NCI-H146 treated with DMSO at 0.1 percent for 48 hours (cell line): ENCODE results near the gene TREM2.
"Not testable (repeated sequence)": the region's sequence is repeated elsewhere in the genome, so short reads cannot be mapped to it uniquely, and the experiment has no call there.

ENCODE experiments used
- DNase-seq: peaks from one replicate; lab custom pipeline; 2025; ENCODE audit not compliant: unreplicated experiment; lab: John Stamatoyannopoulos, UW

The TREM2 gene

GRCh38 chr6:41162687-41163418, at the start of gene TREM2:
TSS of gene TREM2 (minus strand) at chr6:41163116. CDS start at chr6:41163082, 34 bp downstream.
- no peak for DNase-seq

GRCh38 chr6:41209547-41210320, 46.8 kb upstream of the TREM2 start:
- DNase-seq = no peak

DNA sequence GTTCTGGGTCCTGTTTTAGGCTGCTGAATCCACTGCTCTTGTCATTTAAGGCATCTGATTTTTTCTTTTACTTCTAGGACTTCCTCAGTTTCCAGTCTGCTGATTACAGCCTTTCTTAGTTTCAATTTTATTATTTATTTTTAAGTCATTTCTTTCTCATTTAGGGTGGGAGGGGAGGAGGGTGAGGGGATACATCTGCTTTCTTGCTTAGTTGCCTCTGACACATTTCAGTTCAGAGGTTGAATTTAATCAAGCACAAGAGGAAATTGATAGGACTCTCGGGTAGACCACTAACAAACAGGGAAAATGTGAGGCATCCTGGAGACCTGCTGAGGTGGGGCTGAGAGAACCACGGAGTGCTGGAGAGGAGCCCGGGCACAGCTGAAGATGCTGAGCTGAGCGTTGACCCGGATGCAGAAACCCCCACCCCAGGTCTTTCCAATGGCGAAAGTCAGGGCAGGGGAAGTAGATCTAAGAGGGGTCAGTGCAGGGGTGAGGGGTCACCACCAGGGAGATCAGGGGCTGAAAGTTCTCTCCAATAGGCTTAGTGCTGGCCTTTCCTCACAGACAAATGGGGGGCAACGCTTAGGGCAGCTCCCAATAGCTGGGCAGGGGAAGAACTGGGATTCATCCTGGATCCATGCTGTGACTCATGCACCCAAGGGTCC, 45.7 kb upstream of the TREM2 start:
- no peak for DNase-seq

- DNase-seq = no peak
Observed at GRCh38 chr6:41204156-41204555, 41.2 kb upstream of the TREM2 start.

GRCh38 chr6:41201764-41202173, 38.9 kb upstream of the TREM2 start:
- no peak for DNase-seq

DNA sequence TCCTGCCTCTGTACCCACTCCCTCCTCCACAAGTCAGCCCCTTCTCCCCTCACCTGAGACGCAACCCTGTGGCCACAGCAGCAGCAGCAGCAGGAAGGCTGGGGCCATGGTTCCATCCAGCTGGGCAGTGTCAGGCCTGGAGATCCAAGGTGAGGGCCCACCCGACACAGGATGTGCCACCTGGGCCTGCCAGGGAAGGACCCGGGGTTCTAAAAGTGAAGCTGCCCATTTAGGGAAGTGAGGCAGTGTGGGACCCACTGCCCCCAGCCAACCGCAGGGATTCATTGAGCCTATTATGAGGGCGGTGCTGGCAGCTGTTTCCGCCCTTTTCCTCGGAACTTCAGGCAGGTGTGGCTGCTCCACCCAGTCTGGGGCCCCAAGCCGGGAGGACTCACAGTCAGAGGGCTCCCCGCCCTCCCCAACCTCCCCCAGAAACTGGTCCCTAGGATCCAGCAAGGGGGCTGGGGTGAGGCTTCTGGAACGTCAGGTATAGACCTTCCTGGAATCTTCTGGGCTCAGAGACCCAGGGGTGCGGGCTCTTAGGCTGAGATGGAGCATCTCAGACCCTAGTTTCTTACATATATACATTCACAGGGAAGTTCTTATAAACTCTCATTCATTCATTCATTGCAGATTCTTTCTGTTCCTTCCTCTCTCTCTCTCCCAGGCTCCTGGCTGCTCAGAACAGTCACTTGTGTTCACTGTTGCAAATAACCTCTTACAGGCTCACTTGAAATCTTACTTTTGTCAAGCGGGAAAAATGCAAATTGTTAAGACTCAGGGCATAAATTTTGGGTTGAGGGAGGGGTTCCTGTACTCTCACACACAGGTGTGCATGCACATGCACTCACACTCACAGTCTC, 38.2 kb upstream of the TREM2 start, which contains the start of gene TREML2:
Gene TREML2 (minus strand): TSS at position 249 of the 863 bp plus-strand sequence. CDS start 141 bp downstream, at position 108.
- DNase-seq = no peak

DNA sequence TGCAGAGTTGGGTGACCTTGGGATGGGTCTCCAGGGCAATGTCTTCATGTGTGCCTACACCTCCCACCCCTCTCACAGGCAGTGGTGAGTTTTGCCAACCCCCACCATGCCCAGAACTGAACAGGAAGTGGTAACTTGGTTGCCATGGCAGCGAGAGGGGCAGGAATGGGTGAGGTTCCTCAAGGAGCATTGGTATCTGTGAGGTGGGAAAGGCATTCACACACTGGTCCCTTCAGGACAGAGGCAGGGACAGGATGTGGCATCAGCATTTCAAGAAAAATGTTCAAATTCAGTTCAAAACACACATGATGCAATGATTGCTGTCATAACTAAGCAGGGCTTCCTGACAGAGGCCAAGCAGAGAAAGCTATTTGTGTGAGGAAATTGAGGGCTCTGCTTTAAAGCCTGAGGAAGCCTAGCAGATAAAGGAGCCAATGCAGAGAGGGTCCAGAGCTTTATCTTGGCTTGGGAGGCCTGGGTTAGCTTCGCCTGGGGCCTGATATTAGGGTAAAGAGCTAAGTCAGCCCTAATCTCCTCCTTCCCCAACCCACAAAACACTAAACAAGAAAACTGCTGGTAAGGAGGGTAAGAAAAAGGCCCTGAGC, 37.5 kb upstream of the TREM2 start:
- DNase-seq = no peak

DNA sequence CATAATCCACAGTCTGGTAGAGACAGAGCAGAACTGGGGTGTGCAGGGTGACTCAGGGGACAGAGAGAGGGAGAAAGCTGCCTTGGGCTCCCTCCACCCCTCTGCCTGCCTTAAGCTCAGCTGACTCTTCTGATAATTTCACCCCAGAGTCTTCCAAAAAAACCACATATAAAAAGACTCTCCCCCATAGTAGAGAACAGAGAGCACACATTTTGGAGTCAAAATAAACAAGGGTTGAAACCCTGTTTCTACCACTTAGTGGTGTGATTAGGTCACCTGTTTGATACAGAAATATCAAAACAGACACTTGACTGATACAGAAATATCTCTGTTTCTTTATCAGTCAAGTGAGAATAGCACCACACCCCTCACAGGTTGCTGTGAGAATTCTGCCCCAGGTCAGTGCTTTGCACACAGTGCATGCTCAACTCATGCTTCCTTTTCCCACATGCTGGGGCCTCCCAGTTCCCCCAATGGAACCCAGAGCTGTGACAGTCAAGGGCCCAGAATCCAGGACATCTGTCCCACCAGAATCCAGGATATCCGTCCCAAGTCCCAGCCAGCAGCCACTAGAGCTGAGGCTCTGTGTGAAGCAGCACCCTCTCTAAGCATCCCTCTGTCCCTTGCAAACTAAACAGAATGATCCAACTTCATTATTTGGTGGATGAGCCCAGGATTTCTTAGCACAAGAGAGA, 36.8 kb upstream of the TREM2 start:
- no peak for DNase-seq

- no peak for DNase-seq
Observed at GRCh38 chr6:41197234-41197633, 34.3 kb upstream of the TREM2 start.

DNA sequence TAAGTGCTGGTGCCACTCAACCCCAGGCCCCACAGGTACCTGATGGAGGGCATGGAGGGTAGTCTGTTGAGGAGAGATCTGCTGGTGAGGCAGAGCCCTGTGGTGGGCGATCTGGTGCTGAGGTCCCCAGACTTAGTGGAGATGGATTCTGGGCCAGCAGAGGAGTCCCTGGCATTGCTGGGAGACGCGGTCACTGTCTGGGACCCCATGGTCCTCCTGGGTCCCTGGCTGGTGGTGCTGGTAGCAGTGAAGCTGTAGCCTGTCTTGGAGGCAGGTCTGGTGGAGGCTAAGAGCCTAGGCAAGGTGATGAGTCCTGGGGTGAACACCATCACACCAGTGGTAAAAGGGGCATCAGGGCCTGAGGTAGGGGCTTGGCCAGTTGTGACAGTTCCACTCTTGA, 31.5 kb upstream of the TREM2 start:
- DNase-seq = no peak

GRCh38 chr6:41193884-41194283, 31.0 kb upstream of the TREM2 start:
- DNase-seq = no peak

DNA sequence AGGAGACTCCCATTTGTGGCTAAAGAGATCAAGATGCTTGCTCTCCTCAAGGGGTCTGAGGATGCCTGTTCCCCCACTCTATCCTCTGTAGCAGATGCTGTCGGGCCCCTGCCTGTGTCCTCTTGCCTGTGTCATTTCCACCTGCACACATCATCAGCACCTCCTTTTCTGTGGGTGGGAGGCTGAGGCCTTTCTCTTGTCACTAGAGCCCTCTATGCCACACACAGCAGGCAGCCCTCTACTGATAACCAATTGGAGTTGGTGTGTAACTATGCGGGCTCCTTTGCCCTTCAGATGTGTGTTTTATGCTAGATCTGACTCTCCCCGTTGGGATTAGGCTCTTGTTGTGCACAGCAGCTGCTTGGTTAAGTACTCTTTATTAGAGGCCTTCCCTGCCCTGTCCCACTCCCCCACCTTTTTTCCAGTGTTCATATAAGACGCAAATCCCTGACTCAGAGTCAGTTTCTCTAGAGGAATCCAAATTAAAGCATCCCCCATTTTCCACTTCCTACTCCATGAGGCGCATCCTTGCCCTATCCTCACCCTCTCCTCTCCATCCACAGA, 30.3 kb upstream of the TREM2 start:
- DNase-seq = no peak

DNA sequence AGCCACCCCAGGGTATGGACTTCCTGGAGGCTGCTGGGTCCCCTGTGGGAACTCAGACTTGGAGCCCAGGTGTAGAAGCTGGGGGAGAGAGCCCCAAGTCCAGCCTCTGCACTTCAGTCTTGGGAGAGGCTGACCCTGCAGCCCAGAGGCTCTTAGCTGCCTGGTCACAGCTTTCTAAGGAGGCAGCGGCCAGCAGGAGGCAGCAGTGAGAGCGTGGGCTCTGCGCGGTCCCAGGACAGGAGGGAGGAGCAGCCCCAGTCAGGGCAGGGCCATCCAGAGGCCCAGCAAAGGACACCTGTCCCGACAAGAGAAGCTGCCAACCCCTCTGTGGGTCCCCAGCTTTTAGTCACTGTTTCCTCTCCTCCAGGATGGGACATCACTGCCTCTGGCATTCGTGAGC, 28.7 kb upstream of the TREM2 start:
- no peak for DNase-seq

DNA sequence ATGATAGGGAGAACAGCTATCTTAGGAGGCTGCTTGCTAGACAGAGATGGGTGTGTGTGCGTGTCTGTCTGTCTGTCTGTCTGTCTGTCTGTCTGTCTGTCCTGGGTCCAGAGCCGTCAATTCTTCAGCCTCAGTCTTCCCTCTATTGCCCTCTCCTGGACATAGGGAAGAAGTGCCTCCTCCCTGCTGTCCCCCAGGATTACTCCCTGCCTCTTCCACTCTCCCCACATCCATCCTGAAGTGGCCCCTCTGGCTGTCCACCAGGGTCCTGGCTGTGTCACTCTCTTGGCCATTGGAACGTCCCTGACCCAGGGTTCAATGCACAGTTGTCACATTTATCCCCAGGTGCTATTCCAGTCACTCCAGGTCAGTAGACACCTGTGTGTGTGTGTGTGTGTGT, 27.9 kb upstream of the TREM2 start:
- DNase-seq = no peak

DNA sequence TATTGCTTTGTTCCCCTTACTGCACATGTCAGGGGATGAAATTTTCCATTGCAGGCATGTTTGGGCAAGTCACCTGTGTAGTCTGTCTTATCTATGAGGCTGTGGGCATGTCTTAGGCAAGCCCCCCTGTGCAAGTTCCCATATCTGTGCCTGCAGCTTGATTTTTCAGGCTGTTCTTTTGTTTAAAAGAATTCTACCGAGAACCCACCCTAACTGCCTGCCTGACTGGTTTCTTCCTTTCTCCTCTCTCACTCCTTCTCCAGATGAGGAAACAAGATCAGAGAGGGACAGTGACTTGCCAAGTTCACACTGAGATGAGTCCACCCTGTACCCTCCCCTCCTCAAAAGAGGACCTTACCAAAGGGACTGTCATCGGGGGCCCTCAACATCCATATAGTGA, 27.1 kb upstream of the TREM2 start:
- no peak for DNase-seq

GRCh38 chr6:41189046-41189445, 26.1 kb upstream of the TREM2 start:
- DNase-seq = not testable (repeated sequence)

GRCh38 chr6:41187924-41188886, 25.3 kb upstream of the TREM2 start:
- peak; percentile 89 for DNase-seq

DNA sequence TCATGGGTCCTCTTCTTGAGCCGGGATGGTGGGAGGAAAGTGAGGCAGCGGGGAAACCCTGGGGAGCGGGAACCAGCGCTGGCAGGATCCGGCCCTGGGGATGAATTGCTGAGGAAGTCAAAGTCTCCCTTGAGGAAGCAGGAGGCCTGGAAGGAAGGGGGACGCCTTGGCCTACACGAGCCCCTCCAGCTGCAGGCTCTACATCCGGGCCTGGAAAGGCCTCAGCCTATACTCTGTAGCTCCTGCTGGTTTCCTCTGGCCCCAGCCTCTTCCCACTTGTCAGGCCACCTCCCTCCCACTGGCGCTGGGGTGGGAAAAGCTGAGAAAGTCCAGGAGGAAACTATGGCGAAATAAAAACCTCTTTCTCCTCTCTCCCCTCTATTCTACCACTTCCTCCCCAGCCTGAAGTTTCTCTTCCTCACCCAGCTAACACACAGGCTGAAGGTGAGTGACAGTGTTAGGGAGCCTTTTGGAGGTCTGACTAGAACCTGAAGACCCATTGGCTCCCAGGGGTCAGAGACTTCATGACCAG, 23.2 kb upstream of the TREM2 start:
- DNase-seq = no peak
